T-helper 17 cell (primary cell): ENCODE measurements around the gene ZNF124. TPM values are rescaled to one million over a fixed set of nuclear protein-coding genes. Genes with fewer than 3 reads are reported as not detected.

Experiments used
- ATAC-seq: fragments of 150-1000 bp; cut with Tn5 transposase; 2 replicates; pipeline ENCODE4 v1.10.0; 2021; ENCODE audit warnings: mild to moderate bottlenecking, moderate library complexity
- DNase-seq, 3 donors: peaks; one replicate each; pipeline versions ENCODE4 v3.0.0 to v3.0.0-alpha.2; 2020 to 2021
- H3K9me3 ChIP-seq: one replicate; pipeline ENCODE4 v1.7.0; 2013; ENCODE audit warnings: low read length, mild to moderate bottlenecking; ENCODE audit not compliant: control insufficient read depth, poor library complexity, severe bottlenecking
- H3K27ac Mint-ChIP-seq: one replicate; pipeline ENCODE4 v1.8.0; 2022; ENCODE audit warnings: mild to moderate bottlenecking, moderate library complexity, mixed read lengths
- H3K27me3 Mint-ChIP-seq: one replicate; pipeline ENCODE4 v1.8.0; 2022; ENCODE audit warnings: mixed read lengths
- H3K36me3 Mint-ChIP-seq: one replicate; pipeline ENCODE4 v1.8.0; 2022; ENCODE audit warnings: low read depth, mixed read lengths
- H3K4me1 Mint-ChIP-seq: one replicate; pipeline ENCODE4 v1.8.0; 2022; ENCODE audit warnings: mild to moderate bottlenecking, mixed read lengths
- H3K4me3 Mint-ChIP-seq: one replicate; pipeline ENCODE4 v1.8.0; 2022; ENCODE audit warnings: mild to moderate bottlenecking, moderate library complexity, mixed read lengths
- total RNA-seq, 4 donors: library from RNA in 2 of 4; stranded (reverse) in 2 of 4; gene quantifications; one replicate each; pipeline ENCODE4 v1.2.3 and lab custom pipeline; 2022 to 2026

Gene ZNF124
- total RNA-seq, 2 donors from 2014 or later = 12.0 to 16.7 TPM

DNA sequence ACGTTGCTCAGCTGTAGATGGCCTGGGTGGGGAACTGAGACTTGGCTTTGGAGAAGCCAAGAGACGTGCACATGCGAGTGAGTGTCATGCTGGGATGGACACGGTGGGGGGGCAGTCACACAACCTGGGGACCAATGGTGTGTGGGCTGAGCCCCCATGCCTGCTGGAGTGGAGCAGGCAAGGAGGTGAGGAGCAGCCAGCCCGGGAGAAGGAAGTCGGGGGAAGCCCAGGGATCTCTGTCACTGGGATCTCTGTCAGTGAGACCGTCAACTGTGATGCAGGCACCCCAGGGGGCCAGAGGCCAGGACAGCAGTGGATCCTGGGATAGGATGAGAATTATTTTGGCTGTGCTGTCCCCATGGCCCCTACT is 56.7 kb downstream of the ZNF124 start:
- H3K27me3 Mint-ChIP-seq = peaks cover 24% of the 10 kb centered on the region
- ATAC-seq (no peak), DNase-seq (no peak)
- peaks cover 5% of the 10 kb centered on the region for H3K36me3 Mint-ChIP-seq
- no peaks in the 10 kb centered on the region for H3K9me3 ChIP-seq
- H3K27ac Mint-ChIP-seq = no peak overlapping the region
- H3K4me3 Mint-ChIP-seq = no peak overlapping the region
- H3K4me1 Mint-ChIP-seq = peaks cover 9% of the 10 kb centered on the region

DNA sequence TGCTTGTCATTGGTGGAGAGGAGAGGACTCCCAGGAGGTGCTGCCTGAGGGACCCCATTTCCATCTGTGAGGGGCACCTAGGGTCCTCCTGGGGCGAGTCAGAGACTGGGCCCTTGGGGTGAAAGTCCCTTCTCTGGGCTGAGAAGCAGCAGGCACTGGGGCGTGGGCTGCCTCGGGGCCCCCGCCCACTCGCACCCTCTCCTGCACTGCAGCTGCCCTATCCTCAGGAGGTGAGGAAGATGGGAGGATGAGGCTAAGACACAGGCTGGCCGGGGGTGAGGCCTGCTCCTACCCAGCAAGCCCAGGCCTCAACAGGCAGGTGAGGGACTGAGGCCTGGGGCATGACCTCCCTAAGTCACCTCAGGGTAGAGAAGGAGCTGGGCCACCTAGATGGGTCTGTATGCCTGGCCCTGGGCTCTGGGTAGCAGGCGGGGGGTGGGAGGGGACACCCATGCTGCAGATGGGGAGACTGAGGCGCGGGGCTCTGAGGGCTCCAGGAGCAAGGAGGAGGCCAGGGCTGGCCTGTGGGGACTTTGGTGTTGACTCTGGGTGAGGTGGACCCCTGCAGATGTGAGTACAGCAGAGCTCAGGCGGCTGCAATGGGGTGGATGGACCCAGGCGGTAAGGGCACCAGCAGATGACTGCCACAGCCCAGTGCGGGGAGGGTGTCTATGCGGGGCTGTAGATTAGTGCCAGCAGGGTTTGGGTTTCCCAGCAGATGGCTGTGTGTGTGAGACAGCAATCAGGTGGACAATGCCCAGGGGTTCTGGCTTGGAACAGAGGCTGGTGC is 57.3 kb downstream of the ZNF124 start:
- no peak overlapping the region for H3K27ac Mint-ChIP-seq
- DNase-seq = no peak
- H3K27me3 Mint-ChIP-seq = peaks cover 30% of the 10 kb centered on the region
- peaks cover 9% of the 10 kb centered on the region for H3K36me3 Mint-ChIP-seq
- H3K9me3 ChIP-seq = no peaks in the 10 kb centered on the region
- H3K4me1 Mint-ChIP-seq = peaks cover 11% of the 10 kb centered on the region
- no peak overlapping the region for H3K4me3 Mint-ChIP-seq
- no peak for ATAC-seq

GRCh38 chr1:247113733-247114271 is 58.0 kb downstream of the ZNF124 start:
- no peaks in the 10 kb centered on the region for H3K9me3 ChIP-seq
- H3K36me3 Mint-ChIP-seq = peaks cover 9% of the 10 kb centered on the region
- H3K4me3 Mint-ChIP-seq = no peak overlapping the region
- no peak overlapping the region for H3K27ac Mint-ChIP-seq
- DNase-seq (no peak), ATAC-seq (no peak)
- peaks cover 37% of the 10 kb centered on the region for H3K27me3 Mint-ChIP-seq
- H3K4me1 Mint-ChIP-seq = peaks cover 11% of the 10 kb centered on the region

DNA sequence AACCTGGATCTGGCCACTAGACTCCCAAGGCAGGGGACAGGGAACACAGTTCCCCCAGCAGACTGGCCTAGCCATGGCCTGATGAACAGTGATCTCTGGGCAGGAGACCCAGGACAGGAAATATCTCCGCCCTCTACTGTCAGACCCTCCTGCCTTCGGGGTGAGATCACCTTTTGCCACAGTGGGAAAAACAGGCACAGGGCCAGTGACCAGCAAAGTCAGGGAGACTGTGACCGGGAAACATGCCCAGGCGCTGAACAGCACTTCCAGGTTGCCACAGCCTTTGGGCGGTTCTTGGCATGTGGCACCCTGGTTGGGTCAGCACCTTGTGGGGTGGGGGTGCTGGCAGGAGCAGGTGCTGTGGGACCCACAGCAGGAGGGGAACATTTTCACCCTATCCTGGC is 58.7 kb downstream of the ZNF124 start:
- H3K4me1 Mint-ChIP-seq = peaks cover 11% of the 10 kb centered on the region
- H3K27ac Mint-ChIP-seq = no peak overlapping the region
- no peak overlapping the region for H3K4me3 Mint-ChIP-seq
- peaks cover 44% of the 10 kb centered on the region for H3K27me3 Mint-ChIP-seq
- ATAC-seq (no peak), DNase-seq (no peak)
- peaks cover 9% of the 10 kb centered on the region for H3K36me3 Mint-ChIP-seq
- H3K9me3 ChIP-seq = no peaks in the 10 kb centered on the region

DNA sequence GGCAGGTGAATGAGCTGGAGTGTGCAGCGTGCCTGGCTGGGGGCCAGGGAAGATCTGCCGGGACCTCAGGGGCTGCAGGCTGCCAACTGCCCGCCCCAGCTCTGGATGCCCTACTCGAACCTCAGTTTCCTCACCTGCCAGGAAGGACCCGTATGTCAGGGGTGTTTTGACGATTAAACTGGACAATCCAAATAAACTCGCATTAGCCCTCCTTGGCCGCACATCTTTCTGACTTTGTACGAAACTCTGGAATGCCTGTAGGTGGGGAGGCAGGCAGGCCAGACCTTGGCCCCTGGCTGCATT is 59.4 kb downstream of the ZNF124 start:
- no peak overlapping the region for H3K27ac Mint-ChIP-seq
- H3K4me1 Mint-ChIP-seq = peaks cover 11% of the 10 kb centered on the region
- H3K27me3 Mint-ChIP-seq = peaks cover 51% of the 10 kb centered on the region
- no peak for ATAC-seq
- peaks cover 9% of the 10 kb centered on the region for H3K36me3 Mint-ChIP-seq
- no peaks in the 10 kb centered on the region for H3K9me3 ChIP-seq
- no peak for DNase-seq
- H3K4me3 Mint-ChIP-seq = peak overlapping the region; percentile 77

DNA sequence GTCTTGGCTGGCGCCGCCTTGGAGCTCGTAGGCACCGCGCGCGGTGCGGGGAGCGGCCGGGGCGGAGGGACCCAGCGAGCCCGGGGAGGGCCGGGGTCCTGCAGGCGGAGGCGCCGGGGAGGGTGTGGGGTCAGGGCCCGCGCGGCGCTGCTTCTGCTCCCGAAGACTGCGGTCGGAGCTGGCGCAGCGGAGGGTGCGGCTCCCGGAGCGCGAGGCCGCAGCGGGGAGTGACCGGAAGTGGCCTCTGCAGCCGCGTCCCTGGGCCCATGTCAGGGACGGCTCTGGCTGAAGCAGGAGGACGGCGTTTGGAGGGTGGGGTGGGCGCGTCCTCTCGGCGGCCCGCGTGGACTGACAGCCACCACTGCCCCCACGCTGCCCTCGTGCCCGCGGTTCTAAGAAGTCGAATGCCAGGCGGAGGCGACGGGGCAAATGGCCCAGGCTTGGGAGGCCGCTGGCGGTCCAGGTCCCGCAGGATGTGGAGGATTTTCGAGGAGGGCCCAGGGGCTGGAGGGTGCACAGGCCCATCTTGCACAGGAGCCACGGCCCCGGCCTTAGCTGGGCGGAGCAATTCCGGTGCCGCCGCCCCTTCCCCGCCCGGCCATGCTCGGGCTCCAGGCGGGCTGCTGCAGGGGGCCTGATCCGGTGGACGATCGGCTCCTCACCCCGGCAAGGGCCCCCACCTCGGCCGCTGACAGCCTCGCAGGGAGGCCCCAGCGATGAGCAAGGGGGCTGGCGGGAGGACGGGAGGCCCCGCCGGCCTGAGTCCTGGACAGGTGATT is 59.9 kb downstream of the ZNF124 start:
- H3K36me3 Mint-ChIP-seq = peaks cover 9% of the 10 kb centered on the region
- peaks cover 56% of the 10 kb centered on the region for H3K27me3 Mint-ChIP-seq
- ATAC-seq (peak; percentile 55), DNase-seq (no peak)
- H3K27ac Mint-ChIP-seq = no peak overlapping the region
- peaks cover 11% of the 10 kb centered on the region for H3K4me1 Mint-ChIP-seq
- H3K9me3 ChIP-seq = no peaks in the 10 kb centered on the region
- peak overlapping the region; percentile 57 for H3K4me3 Mint-ChIP-seq

DNA sequence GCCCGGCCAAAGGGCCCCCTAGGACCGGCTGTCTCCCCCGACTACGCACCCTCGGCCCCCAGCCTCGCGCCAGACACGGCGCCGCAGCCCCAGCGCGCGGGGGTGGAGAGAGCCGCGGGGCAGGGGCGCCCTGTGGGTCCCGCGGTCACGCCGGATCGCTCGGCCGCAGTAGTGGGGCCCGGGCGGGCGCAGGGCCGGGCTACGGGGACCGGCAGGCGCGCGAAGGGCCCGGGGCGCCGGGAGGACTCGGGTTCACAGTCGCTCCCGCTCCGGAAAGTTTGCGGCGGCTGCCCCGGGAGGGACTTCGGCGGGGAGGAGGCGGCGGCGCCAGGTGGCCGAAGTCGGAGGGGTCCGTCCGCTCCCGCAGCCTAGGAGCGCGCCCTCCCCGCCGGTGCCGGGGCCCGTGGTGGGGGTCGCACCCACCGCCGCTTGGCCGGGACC is 60.5 kb downstream of the ZNF124 start:
- Mint-ChIP-seq H3K36me3 (peaks cover 9% of the 10 kb centered on the region), H3K4me3 (peak overlapping the region; percentile 87), H3K27ac (no peak overlapping the region), H3K4me1 (peaks cover 11% of the 10 kb centered on the region), H3K27me3 (peaks cover 59% of the 10 kb centered on the region)
- peak; percentile 50 for ATAC-seq
- H3K9me3 ChIP-seq = no peaks in the 10 kb centered on the region
- no peak for DNase-seq

GRCh38 chr1:247110627-247111258 is 61.1 kb downstream of the ZNF124 start:
- peak overlapping the region; percentile 19 for H3K27ac Mint-ChIP-seq
- DNase-seq = no peak

DNA sequence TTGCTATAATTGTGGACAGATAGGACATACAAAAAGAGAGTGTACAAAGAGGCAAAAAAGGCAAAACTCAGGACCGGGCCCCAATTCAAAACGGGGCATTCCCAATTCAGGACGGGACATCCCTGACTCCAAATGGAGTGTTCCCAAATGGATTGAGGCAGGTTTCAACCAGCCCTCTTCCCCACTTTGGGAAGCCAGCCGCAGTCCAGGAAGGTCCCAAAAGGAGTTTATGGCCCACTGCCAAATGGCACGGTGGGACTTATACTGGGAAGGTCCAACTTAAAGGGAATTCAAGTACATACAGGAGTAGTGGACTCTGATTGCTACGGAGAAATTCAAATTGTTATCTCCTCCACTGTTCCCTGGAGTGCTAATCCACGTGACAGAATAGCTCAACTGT is 64.1 kb downstream of the ZNF124 start:
- peaks cover 16% of the 10 kb centered on the region for H3K4me1 Mint-ChIP-seq
- peaks cover 50% of the 10 kb centered on the region for H3K27me3 Mint-ChIP-seq
- ATAC-seq (no peak), DNase-seq (no peak)
- H3K4me3 Mint-ChIP-seq = no peak overlapping the region
- peaks cover 7% of the 10 kb centered on the region for H3K36me3 Mint-ChIP-seq
- H3K27ac Mint-ChIP-seq = no peak overlapping the region
- no peaks in the 10 kb centered on the region for H3K9me3 ChIP-seq

More at GRCh38 chr1:247110627-247111258, 61.1 kb downstream of the ZNF124 start:
- Mint-ChIP-seq H3K4me3 (peak overlapping the region; percentile 87), H3K36me3 (peaks cover 9% of the 10 kb centered on the region), H3K27me3 (peaks cover 64% of the 10 kb centered on the region), H3K4me1 (peaks cover 11% of the 10 kb centered on the region)
- ATAC-seq = peak; percentile 33
- H3K9me3 ChIP-seq = no peaks in the 10 kb centered on the region

DNA sequence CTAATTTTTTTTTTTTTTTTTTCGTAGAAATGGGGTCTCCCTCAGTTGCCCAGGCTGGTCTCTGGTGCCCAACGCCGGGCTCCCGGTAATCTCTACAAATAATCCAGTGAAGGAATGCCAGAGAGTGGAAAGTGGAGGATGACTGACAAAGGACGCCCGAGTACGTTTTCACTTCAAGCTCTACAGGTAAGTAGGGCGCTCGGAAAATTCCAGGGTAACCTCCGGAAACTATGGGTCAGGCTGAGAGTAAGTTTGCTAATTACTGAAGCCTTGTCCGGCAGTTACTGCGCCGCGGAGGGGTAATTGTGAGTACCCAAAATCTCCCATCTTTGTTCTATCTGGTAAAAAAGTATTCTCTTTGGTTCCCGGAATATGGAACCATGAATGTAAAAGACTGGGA is 65.9 kb downstream of the ZNF124 start:
- Mint-ChIP-seq H3K36me3 (peaks cover 12% of the 10 kb centered on the region), H3K27ac (no peak overlapping the region), H3K27me3 (peaks cover 48% of the 10 kb centered on the region), H3K4me3 (no peak overlapping the region), H3K4me1 (peaks cover 15% of the 10 kb centered on the region)
- ATAC-seq (no peak), DNase-seq (no peak)
- peaks cover 12% of the 10 kb centered on the region for H3K9me3 ChIP-seq

Other genes with a start within 250 kb of the ZNF124 start
- gene AHCTF1, start 240.1 kb downstream of the ZNF124 start, total RNA-seq = 10 to 100 TPM; 63.0 to 77.9 TPM
- gene ZNF695, start 164.0 kb downstream of the ZNF124 start, total RNA-seq = not detected
- under 1 TPM; 0.26 to 0.40 TPM for gene ZNF670, start 93.2 kb downstream of the ZNF124 start, total RNA-seq
- 10 to 100 TPM in 1 of 2 donors, 1 to 10 TPM in 1; 8.4 to 11.6 TPM for gene ZNF669, start 67.7 kb downstream of the ZNF124 start, total RNA-seq
- not detected for gene VN1R5, start 84.1 kb upstream of the ZNF124 start, total RNA-seq
- 1 to 10 TPM; 5.4 to 8.1 TPM for gene ZNF496, start 159.8 kb upstream of the ZNF124 start, total RNA-seq
- gene NLRP3, start 244.2 kb upstream of the ZNF124 start, total RNA-seq = 1 to 10 TPM; 9.2 TPM